ENCODE results near the gene TTC39A.

The TTC39A gene

DNA sequence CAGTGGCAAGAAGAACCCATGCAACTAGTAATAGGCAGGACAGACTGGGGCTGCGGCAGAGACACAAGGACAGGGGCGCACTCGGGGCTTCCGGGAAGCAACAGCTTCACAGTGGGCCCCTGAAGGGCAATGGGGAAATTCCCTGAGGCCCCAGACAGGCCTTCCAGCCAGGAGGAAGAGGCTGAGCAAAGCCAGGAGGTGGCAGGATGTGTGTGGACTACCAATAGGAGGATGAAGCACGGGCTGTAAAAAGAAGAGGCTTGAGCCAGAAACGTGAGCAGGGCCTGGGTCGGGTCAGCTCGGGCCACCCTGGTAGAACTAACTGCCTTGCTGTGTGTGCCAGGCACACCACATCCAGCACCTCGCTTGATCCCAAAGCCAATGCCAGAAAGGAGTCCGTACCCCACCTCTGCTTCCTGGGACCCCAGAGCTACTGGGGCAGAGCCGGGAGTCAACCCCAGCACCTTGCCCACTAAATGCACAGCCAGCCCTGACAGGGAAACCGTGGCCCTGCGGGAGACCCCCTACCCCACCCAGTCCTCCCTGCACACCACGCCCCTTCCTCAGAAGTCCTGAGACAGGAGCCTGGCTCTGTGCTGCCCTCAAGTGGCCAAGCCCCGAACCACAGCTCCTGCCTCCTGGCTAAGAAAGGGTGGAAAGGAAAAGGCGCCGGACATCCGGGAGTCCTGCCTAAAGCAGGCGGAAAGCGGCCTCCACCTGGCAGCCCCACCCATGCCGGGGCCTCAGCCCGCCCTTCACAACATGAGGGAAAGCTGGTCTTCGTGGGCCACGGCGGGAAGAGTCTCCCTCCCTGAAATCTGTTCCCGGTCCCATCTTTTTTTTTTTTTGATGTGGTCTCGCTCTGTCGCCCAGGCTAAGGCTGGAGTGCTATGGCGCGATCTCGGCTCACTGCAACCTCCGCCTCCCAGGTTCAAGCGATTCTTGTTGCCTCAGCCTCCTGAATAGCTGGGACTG lies 33.7 kb downstream of the TTC39A start:
- peak; percentile 90 for DNase-seq

DNA sequence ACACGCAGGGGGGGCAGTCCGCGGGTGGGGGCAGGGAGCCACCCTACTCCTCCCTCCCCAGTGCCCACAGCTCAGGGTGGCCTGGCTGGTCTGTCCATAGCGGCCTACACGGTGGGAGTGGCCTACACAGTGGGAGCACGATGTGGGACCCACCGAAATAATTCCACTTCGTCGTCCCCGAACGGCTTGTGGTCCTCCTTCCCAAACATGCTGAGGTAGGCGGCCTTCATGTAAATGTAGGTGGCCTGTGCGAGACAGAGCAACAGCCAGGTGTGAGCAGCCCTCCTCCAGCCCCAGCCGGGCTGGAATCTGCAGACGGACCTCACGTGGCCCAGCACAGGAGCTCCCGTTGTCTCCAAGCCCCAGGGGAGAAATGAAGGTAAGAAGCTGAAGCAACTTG lies 34.4 kb downstream of the TTC39A start:
- peak; percentile 40 for DNase-seq

GRCh38 chr1:51294566-51295184 lies 35.7 kb downstream of the TTC39A start:
- peak; percentile 44 for DNase-seq

GRCh38 chr1:51293898-51294515 lies 36.4 kb downstream of the TTC39A start:
- DNase-seq, result no peak

- DNase-seq, result no peak
These were observed 39.9 kb downstream of the TTC39A start for GRCh38 chr1:51290489-51290847.

DNA sequence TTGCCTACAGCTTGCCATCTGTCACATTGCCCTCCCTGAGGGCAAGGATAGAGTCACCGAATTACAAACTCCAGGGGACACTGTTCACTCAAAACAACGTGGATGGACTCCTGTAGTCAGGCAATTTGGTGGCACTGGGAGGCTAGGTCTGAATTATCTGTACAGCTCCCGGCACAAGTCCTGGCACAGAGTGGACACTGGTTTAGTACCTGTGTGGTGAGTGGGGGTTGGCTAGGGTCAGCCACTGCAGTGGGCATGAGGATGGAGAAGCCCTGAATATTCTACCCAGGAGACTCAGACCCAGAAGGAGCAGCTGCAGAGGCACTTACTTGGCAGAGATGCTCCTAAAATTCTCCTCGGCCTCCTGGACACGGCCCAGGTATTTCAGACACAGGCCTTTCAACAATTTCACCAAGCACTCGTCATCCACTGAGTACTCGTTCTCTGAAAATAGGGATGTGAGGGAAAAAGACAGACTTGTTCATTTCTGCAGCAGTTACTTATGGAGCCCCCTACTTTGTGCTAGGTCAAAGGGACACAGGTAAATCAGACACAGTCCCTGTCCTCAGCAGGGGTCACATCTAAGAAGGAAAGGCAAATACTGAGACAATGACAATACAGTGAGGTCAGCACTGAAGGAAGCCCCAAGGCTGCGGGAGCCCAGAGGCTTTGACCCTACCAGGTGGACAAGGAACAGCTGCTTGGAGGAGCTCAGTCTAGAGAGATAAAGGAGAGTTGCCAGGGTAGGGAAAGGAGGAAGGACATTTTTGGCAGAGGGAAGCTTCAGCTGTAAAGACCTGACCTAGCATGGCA lies 40.5 kb downstream of the TTC39A start:
- no peak for DNase-seq

- no peak for DNase-seq
These were observed 41.8 kb downstream of the TTC39A start for GRCh38 chr1:51288578-51288977.

GRCh38 chr1:51287966-51288365 lies 42.4 kb downstream of the TTC39A start:
- DNase-seq, result no peak

DNA sequence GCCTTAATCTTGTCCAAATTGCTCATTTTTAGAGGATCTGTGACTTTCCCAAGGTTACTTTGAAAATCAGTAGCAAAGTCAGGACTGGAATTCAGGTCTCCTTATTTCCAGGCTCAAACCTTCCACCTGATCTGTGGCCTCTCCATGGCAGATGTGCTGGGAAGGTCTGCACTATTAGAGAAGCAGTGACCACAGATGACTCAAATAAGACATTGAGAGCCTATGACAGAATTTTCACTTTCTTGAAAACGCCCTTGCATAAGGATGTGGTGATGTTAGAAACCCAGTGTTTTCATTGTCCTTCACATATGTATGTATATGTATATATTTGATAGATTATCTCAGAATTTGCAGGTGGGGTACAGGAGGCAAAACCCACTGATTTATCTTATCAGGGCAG lies 45.3 kb downstream of the TTC39A start:
- DNase-seq, result no peak

DNA sequence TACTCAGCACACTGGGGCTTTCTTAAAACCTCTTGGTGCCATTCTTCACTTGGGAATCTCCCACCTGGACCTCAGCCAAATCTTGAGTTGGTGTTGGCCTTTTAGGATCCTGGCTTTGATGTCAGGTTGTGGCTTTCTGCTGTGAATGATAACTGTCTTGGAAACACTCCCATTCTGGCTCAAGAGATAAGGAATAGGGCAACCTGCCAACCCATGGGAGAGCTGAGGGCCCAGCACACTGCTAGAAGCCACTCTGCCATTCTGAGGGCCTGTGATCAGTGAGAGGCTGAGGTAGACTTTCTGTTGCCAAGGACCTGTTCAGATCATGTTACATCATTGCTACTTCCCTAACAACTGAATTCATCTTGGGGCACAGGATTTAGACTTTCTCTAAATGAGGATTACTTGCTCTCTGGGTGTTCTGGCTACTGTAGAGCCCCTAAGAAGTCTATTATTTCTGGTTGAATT lies 45.8 kb downstream of the TTC39A start:
- DNase-seq, result no peak

- DNase-seq, result no peak
These were observed 46.4 kb downstream of the TTC39A start for GRCh38 chr1:51283979-51284378.

DNA sequence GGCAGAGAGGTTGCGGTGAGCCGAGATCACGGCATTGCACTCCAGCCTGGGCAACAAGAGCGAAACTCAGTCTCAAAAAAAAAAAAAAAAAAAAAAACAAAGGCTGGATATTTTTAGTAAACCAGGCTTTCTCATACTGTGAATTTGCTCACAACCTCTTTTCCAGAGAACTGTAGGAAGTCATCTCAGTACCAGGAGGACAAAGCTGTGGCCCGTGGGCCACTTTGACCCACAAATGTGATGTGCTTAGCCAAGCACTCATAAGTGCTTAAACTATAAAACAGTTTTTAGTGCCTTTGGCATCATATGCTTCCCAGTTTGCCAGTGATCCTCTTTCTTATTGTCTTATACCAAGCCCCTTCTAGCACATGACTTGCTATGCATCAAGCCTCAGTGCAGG lies 47.8 kb downstream of the TTC39A start:
- DNase-seq, result no peak

DNA sequence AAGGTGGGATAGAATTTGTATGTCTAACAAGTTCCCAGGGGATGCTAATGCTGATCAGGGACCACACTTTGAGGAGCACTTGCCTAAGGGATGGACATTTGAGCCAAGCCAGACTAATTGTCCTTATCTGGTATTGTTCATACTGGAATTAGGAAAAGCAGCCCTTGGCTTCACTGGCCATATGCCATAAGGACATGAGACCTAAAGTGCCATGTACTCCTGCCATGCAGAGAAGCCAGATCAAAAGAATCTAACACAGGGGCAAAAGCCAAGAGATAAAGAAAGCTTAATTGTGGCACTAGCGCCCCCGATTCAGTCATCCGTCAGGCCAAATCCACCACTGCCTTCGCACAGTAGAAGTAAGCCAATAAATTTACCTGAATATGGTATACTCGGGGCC lies 48.6 kb downstream of the TTC39A start:
- DNase-seq, result no peak

DNA sequence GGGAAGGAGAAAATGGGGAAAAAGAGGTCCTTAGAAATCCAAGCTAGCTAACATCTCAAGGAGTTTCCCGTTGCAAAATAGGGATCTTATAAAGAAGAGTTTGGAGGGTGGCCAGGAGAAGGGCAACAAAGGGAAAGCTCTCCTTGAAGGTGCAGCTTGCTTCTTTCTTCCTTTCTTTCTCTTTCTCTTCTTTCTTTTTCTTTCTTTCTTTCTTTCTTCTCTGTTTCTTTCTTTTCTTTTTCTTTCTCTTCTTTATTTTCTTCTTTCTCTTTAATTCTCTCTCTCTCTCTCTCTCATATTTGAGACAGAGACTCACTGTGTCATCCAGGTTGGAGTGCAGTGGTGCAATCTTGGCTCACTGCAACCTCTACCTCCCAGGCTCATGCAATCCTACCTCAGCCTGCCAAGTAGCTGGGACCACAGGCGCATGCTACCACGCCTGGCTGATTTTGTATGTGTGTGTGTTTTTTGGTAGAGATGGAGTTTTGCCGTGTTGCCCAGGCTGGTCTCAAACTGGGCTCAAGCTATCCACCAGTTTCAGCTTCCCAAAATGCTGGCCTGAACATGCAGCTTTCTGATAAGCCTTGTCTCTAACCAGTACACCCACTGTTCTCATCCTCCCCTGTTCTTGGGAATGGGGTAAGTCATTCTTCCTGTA lies 49.9 kb downstream of the TTC39A start:
- no peak for DNase-seq

DNA sequence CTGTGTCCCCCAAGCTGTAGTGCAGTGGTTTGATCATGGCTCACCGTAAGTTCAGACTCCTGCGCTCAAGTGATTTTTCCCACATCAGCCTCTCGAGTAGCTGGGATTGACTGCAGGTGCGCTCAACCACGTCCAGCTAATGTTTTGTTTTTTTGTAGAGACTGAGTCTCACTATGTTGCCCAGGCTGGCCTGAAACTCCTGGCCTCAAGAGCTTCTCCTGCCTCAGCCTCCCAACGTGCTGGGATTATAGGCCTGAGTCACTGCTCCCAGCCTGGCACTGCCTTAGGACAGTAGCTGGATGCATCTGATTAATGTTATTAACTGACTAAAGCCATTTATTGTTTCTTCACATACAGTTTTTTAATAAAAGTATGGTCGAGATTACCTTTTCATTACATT lies 54.1 kb downstream of the TTC39A start:
- DNase-seq, result no peak

- no peak for DNase-seq
These were observed 55.7 kb downstream of the TTC39A start for GRCh38 chr1:51274676-51275075.

DNA sequence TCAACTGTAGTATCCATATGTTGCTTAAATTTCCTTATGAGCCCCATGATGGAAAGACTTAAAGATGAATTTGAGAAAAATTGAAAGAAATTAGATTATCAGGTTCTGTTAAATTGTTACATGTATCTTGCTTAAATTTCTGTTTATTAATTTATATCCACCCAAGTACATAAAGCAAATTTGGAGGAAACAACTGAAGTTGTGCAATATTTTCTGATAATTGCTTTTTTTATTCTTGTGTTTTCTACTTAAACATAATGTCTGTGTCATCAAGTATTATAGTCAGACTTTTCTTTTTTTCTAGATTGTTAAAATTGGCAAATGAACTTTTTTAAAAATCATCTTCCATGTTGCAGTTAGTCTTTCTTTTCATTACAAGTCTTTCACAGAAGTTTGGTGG lies 57.4 kb downstream of the TTC39A start:
- no peak for DNase-seq

GRCh38 chr1:51270751-51271150 lies 59.6 kb downstream of the TTC39A start:
- DNase-seq, result no peak

GRCh38 chr1:51268634-51269033 lies 61.7 kb downstream of the TTC39A start:
- no peak for DNase-seq

GRCh38 chr1:51266791-51267190 lies 63.6 kb downstream of the TTC39A start:
- DNase-seq, result no peak

DNA sequence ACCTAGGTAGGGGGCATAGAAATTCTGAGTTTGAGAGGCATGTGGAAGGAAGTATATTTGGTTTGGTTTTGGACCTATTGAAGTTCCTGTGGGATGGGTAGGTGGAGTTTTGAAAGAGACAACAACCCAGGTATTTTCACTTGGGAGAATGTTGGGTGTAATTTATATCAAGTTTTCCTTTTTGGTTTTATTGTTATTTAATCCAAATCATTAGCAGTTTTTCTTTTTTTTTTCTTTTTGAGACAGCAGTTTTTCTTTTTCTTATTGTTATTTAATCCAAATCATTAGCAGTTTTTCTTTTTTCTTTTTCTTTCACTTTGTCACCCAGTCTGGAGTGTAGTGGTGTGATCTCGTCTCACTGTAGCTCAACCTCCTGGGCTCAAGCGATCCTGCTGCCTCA lies 64.2 kb downstream of the TTC39A start:
- DNase-seq, result no peak

DNA sequence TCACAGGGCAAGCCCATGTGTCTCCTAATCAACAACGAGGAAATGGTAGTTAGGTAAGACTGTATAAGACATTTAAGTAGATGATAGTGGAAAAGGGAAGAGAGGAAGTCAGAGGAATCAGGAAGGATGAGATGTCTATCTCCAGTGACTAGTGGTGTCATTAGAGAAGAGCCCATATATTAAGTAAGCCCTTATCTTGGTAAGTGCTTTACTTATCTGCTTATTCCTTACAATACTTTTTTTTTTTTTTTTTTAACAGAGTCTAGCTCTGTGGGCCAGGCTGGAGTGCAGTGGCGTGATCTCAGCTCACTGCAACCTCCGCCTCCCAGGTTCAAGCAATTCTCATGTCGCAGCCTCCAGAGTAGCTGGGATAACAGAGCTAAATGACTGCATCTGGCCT lies 64.7 kb downstream of the TTC39A start:
- DNase-seq, result no peak

Data from right forelimb (tissue), 1 donor.